Neuron (in vitro differentiated cells): ENCODE data around the gene NPPA.
A peak's percentile ranks its signal among the peaks of the same experiment; 100 is the strongest.

Experiments used
- H2AFZ ChIP-seq: one replicate; pipeline ENCODE4 v1.6.1; 2013; ENCODE audit warnings: low read depth, mild to moderate bottlenecking, inconsistent platforms, low read length, moderate library complexity
- H3K27me3 ChIP-seq: one replicate; pipeline ENCODE4 v1.6.1; 2013; ENCODE audit warnings: low read length; ENCODE audit not compliant: insufficient read depth
- H3K36me3 ChIP-seq: one replicate; pipeline ENCODE4 v1.6.1; 2013; ENCODE audit warnings: low read length; ENCODE audit not compliant: insufficient read depth
- H3K4me1 ChIP-seq: one replicate; pipeline ENCODE4 v1.6.1; 2013; ENCODE audit warnings: low read length; ENCODE audit not compliant: insufficient read depth
- H3K4me3 ChIP-seq: 2 replicates; pipeline ENCODE4 v1.5.1; 2013; ENCODE audit warnings: mild to moderate bottlenecking, low read length, moderate library complexity
- H3K9me3 ChIP-seq: one replicate; pipeline ENCODE4 v1.6.1; 2013; ENCODE audit warnings: low read length

The NPPA gene

GRCh38 chr1:11833900-11834299, 13.7 kb downstream of the NPPA start:
- H3K36me3 ChIP-seq: peaks cover 82% of the 10 kb centered on the region
- no peaks in the 10 kb centered on the region for H3K27me3 ChIP-seq
- H3K4me3 ChIP-seq: no peak overlapping the region
- no peaks in the 10 kb centered on the region for H3K9me3 ChIP-seq
- no peak overlapping the region for H2AFZ ChIP-seq
- no peaks in the 10 kb centered on the region for H3K4me1 ChIP-seq

DNA sequence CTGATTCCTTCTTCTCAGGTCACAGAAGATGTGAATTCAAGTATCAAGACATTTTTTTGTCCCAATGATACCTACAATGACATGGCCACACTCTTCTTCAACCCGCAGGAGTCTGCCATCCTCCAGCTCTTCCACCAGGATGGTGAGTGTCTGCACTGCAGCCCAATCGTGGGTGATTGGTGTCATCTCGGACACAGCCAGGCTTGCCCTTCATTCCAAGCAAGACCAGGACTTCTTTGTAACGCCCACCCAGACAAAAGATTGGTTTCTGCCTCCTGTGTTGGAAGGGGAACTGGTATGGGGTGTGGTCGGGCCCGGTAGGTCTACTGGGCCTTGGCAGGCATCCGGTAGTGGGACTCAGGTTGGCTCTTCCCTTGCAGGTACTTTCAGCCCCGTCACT, 14.1 kb downstream of the NPPA start:
- Histone ChIP-seq H3K36me3 (peaks cover 85% of the 10 kb centered on the region), H3K9me3 (no peaks in the 10 kb centered on the region), H3K4me3 (no peak overlapping the region), H3K27me3 (no peaks in the 10 kb centered on the region), H3K4me1 (no peaks in the 10 kb centered on the region), H2AFZ (no peak overlapping the region)

DNA sequence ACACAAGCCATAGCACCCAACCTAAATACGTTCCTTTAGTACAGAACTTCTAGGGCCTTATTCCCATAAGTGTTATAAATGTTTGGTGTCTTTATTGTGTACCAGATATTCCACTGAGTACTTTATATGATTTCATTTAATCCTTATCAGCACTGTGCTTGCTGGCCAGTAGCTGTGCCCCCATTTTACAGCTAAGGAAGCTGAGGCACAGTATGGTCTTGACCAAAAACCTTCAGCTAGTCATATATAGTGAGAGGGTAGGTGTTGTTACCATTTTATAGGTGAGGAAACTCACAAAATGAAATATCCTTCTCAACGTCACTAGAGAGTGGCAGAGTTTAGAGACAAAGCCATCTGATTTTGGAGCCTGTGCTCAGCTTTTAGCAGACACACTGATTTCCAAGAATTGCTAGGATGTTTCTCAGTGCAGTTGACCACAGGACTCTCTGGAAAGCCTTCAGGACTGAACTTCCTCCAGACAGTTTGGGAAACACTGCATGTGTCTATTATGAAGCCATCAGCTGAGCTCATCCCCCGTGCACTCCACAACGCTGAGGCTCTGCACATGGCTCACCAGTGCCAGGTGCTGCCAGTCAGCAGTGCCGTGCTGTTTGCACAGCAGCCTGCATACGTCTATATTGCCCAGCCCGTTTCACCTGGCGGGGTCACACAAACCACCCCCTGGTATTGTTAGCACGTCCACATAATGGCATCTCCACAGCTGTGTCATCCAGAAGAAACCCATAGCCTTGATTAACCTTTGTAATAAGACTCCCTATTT, 15.4 kb downstream of the NPPA start:
- Histone ChIP-seq H3K9me3 (no peaks in the 10 kb centered on the region), H3K27me3 (no peaks in the 10 kb centered on the region), H3K4me3 (no peak overlapping the region), H3K4me1 (no peaks in the 10 kb centered on the region), H3K36me3 (peaks cover 85% of the 10 kb centered on the region), H2AFZ (no peak overlapping the region)

DNA sequence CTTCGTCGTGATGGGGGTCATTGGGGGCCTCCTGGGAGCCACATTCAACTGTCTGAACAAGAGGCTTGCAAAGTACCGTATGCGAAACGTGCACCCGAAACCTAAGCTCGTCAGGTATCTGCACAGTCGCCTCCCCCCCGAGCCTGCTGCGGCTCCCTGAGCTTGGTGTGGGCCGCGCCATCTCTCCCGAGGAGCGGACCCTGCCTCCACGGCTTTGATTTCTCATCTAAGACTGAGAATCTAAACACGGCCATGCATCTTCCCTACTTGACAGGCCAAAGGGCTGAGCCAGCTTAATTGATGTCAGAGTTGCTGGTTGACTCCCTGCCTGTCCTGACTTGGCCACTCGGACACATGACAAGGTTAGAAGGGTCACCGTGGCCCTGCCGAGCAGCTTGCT, 19.1 kb downstream of the NPPA start:
- H2AFZ ChIP-seq: no peak overlapping the region
- no peaks in the 10 kb centered on the region for H3K4me1 ChIP-seq
- peaks cover 87% of the 10 kb centered on the region for H3K36me3 ChIP-seq
- H3K9me3 ChIP-seq: no peaks in the 10 kb centered on the region
- no peaks in the 10 kb centered on the region for H3K27me3 ChIP-seq
- no peak overlapping the region for H3K4me3 ChIP-seq

- H3K4me1 ChIP-seq: no peaks in the 10 kb centered on the region
- peaks cover 82% of the 10 kb centered on the region for H3K36me3 ChIP-seq
- no peak overlapping the region for H2AFZ ChIP-seq
- H3K4me3 ChIP-seq: no peak overlapping the region
- no peaks in the 10 kb centered on the region for H3K9me3 ChIP-seq
- no peaks in the 10 kb centered on the region for H3K27me3 ChIP-seq
Measured at GRCh38 chr1:11826946-11827345, 20.6 kb downstream of the NPPA start.

- Histone ChIP-seq H3K36me3 (peaks cover 80% of the 10 kb centered on the region), H3K9me3 (no peaks in the 10 kb centered on the region), H2AFZ (no peak overlapping the region), H3K4me3 (no peak overlapping the region), H3K4me1 (no peaks in the 10 kb centered on the region), H3K27me3 (no peaks in the 10 kb centered on the region)
Measured at GRCh38 chr1:11825131-11825530, 22.5 kb downstream of the NPPA start.

DNA sequence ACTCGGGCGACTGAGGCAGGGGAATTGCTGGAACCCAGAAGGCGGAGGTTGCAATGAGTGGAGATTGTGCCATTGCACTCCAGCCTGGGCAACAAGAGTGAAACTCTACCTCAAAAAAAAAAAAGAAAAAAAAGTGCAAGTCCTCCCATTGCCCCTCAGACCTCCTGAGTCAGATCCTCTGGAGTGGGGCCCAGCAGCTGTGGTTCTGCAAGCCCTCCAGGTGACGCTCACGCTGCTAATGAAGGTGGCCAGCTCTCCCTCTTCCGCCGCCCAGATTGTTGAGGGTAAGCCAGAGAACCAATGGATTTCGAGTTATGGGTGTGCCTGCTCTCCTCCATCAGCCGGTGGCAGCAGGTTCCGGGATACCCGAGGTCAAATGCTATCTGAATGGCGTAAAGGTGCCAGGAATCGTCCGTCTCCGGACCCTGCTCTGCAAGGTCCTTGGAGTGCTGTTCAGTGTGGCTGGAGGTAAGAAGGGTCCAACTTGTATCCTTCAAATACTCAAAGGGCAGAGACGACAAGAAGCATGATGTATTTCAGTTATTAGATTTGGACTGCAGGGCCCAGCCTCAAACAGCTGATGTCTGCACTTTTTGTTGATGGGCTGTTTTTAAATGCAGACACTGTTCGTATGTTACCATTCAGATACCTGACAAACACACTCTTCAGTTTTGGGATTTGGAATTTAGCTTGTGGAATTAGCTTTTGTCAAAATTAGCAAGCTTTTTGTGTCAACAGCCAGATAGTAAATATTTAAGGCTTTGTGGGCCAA, 24.0 kb downstream of the NPPA start:
- no peaks in the 10 kb centered on the region for H3K27me3 ChIP-seq
- no peak overlapping the region for H3K4me3 ChIP-seq
- no peak overlapping the region for H2AFZ ChIP-seq
- H3K4me1 ChIP-seq: no peaks in the 10 kb centered on the region
- peaks cover 81% of the 10 kb centered on the region for H3K36me3 ChIP-seq
- no peaks in the 10 kb centered on the region for H3K9me3 ChIP-seq

- no peak overlapping the region for H3K4me3 ChIP-seq
Measured at GRCh38 chr1:11822091-11822490, 25.5 kb downstream of the NPPA start.

GRCh38 chr1:11817192-11817591, 30.4 kb downstream of the NPPA start:
- H3K4me1 ChIP-seq: no peaks in the 10 kb centered on the region
- no peaks in the 10 kb centered on the region for H3K27me3 ChIP-seq
- H3K9me3 ChIP-seq: no peaks in the 10 kb centered on the region
- H2AFZ ChIP-seq: no peak overlapping the region
- H3K4me3 ChIP-seq: no peak overlapping the region
- peaks cover 75% of the 10 kb centered on the region for H3K36me3 ChIP-seq

More at GRCh38 chr1:11822091-11822490, 25.5 kb downstream of the NPPA start:
- no peaks in the 10 kb centered on the region for H3K27me3 ChIP-seq
- H3K4me1 ChIP-seq: no peaks in the 10 kb centered on the region
- H2AFZ ChIP-seq: no peak overlapping the region
- peaks cover 80% of the 10 kb centered on the region for H3K36me3 ChIP-seq
- no peaks in the 10 kb centered on the region for H3K9me3 ChIP-seq

- no peaks in the 10 kb centered on the region for H3K27me3 ChIP-seq
- H3K36me3 ChIP-seq: peaks cover 82% of the 10 kb centered on the region
- H3K9me3 ChIP-seq: no peaks in the 10 kb centered on the region
- no peak overlapping the region for H3K4me3 ChIP-seq
- H2AFZ ChIP-seq: no peak overlapping the region
- peaks cover 3% of the 10 kb centered on the region for H3K4me1 ChIP-seq
Measured at GRCh38 chr1:11813021-11813420, 34.6 kb downstream of the NPPA start.

DNA sequence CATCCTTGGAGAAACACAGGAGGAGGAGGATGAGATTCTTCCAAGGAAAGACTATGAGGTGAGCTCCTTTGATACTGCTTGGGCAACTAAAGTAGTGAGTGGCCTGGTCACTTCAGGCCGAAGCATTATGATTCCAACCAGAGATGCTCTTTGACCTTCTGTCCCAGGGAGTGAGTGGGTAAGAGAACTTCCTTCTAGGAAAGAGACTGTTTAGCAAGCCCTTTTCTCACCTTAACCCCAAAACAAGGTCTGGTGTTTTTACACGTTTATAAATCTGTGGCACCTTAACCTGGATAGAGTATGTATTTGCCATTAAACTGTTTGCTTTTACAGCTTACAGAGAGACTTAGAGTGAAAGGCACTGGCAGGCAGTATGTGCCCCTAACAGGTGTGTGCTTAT, 40.5 kb downstream of the NPPA start:
- peaks cover 42% of the 10 kb centered on the region for H3K36me3 ChIP-seq
- H3K9me3 ChIP-seq: no peaks in the 10 kb centered on the region
- H2AFZ ChIP-seq: no peak overlapping the region
- H3K4me1 ChIP-seq: peaks cover 49% of the 10 kb centered on the region
- no peaks in the 10 kb centered on the region for H3K27me3 ChIP-seq
- H3K4me3 ChIP-seq: peak overlapping the region; percentile 78

DNA sequence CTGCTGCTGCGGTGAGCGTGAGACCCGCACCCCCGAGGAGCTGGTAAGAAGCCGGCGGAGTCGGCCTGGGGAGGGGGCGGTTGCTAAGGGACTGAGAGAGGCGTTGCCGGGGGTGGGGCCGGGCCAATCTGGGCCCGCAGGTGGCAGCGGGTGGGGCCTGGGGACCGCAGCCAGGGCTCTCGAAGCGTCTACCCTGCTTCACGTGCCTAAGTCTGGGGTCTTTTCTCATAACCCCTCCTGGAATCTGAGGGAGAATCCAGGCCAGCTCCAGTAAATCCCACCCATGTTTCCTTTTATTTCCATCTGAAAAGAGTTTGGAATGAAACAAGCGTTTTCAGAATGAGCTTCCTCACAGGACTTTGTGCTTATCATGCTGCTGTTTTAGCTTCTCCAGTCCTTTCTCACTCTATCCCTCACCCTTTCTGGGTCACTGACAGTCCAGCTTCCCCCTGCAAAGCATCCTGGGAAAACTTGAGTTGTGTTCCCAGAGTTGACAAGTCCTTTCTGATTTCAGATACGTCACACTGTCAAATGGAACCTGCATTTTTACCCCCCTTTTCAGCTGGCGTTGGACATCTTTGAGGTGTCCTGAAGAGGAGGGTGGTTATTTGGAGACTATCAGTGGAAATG, 41.2 kb downstream of the NPPA start:
- H3K27me3 ChIP-seq: no peaks in the 10 kb centered on the region

More for the DNA sequence above, 41.2 kb downstream of the NPPA start:
- peak overlapping the region; percentile 78 for H3K4me3 ChIP-seq
- peaks cover 40% of the 10 kb centered on the region for H3K36me3 ChIP-seq
- H2AFZ ChIP-seq: peak overlapping the region; percentile 15
- H3K4me1 ChIP-seq: peaks cover 49% of the 10 kb centered on the region
- no peaks in the 10 kb centered on the region for H3K9me3 ChIP-seq
